T-cell (primary cell): ENCODE data around the gene MYO1C. TPM values are rescaled to one million over a fixed set of nuclear protein-coding genes. Genes with fewer than 3 reads are reported as not detected.
A peak's percentile ranks its signal among the peaks of the same experiment; 100 is the strongest.

ENCODE experiments used
- ATAC-seq, 4 experiments: fragments of 200-7000 bp in 3 of 4; fragments of 150-1000 bp in 1 of 4; cut with Tn5 transposase; replicated peaks in 1 of 4; 1 replicate in 3 of 4; 2 replicates in 1 of 4; pipeline ENCODE4 v1.10.0; 2021; ENCODE audit warnings: moderate library complexity in 3 of 4, mild to moderate bottlenecking in 2 of 4, moderate number of reproducible peaks in 1 of 4
- CTCF ChIA-PET, 2 donors: fragments of 300-600 bp; sonication (Branson Sonifier 250); formaldehyde crosslinking; loops; one replicate each; lab custom pipeline; 2022; ENCODE audit warnings: antibody characterized with exemption in 2 of 2; lab: Charles Lee
- POLR2A ChIA-PET, 2 donors: fragments of 300-600 bp; sonication (Branson Sonifier 250); formaldehyde crosslinking; loops; one replicate each; lab custom pipeline; 2022; ENCODE audit warnings: antibody characterized with exemption in 2 of 2; lab: Charles Lee
- DNase-seq, 35 experiments: peaks; one replicate each; pipeline versions ENCODE4 v3.0.0 to v3.0.0-alpha.2; 2013 to 2023
- H3K27ac ChIP-seq: one replicate; pipeline ENCODE4 v1.5.1; 2013; ENCODE audit warnings: low read length
- H3K27me3 ChIP-seq, 2 experiments: replicated peaks in 1 of 2; 1 replicate in 1 of 2; 2 replicates in 1 of 2; pipeline versions ENCODE4 v1.6.1 to v1.7.0; 2013; ENCODE audit warnings: low read length in 1 of 2, mixed read lengths in 1 of 2; ENCODE audit not compliant: control insufficient read depth in 2 of 2, insufficient read depth in 2 of 2; ENCODE audit errors: extremely low read depth in 1 of 2
- H3K36me3 ChIP-seq, 2 donors: 1 replicate in 1 of 2; 2 replicates in 1 of 2; pipeline versions ENCODE4 v1.6.1 to v1.7.0; 2013; ENCODE audit warnings: low read length in 1 of 2; ENCODE audit not compliant: control insufficient read depth in 2 of 2, insufficient read depth in 1 of 2; ENCODE audit errors: extremely low read depth in 1 of 2
- H3K4me1 ChIP-seq, 2 experiments: 1 replicate in 1 of 2; 2 replicates in 1 of 2; pipeline versions ENCODE4 v1.6.1 to v1.7.0; 2013; ENCODE audit warnings: low read length in 2 of 2, mixed read lengths in 1 of 2; ENCODE audit not compliant: insufficient read depth in 2 of 2, control insufficient read depth in 1 of 2; ENCODE audit errors: extremely low read depth in 1 of 2
- H3K4me3 ChIP-seq, 2 donors: 1 replicate in 1 of 2; 2 replicates in 1 of 2; pipeline versions ENCODE4 v1.5.1 to v1.7.0; 2013; ENCODE audit warnings: mild to moderate bottlenecking in 2 of 2, low read length in 1 of 2, moderate library complexity in 1 of 2; ENCODE audit not compliant: control insufficient read depth in 1 of 2; ENCODE audit errors: extremely low read depth in 1 of 2
- H3K9me3 ChIP-seq: 2 replicates; pipeline ENCODE4 v1.7.0; 2013
- H3K27ac Mint-ChIP-seq, 2 donors: one replicate each; pipeline ENCODE4 v1.8.0; 2020 to 2021; ENCODE audit warnings: mild to moderate bottlenecking in 2 of 2, mixed read lengths in 2 of 2
- H3K27me3 Mint-ChIP-seq, 2 donors: one replicate each; pipeline ENCODE4 v1.8.0; 2021 to 2022; ENCODE audit warnings: mixed read lengths in 2 of 2
- H3K36me3 Mint-ChIP-seq: one replicate; pipeline ENCODE4 v1.8.0; 2021; ENCODE audit warnings: mixed read lengths
- H3K4me1 Mint-ChIP-seq, 3 donors: one replicate each; pipeline ENCODE4 v1.8.0; 2020 to 2022; ENCODE audit warnings: mixed read lengths in 3 of 3, mild to moderate bottlenecking in 1 of 3
- H3K4me3 Mint-ChIP-seq, 3 donors: one replicate each; pipeline ENCODE4 v1.8.0; 2020 to 2022; ENCODE audit warnings: mild to moderate bottlenecking in 3 of 3, mixed read lengths in 3 of 3, moderate library complexity in 3 of 3
- H3K9me3 Mint-ChIP-seq, 3 donors: one replicate each; pipeline ENCODE4 v1.8.0; 2020 to 2022; ENCODE audit warnings: mixed read lengths in 3 of 3
- WGBS: methylation state at CpG from one replicate; pipeline ENCODE4 v1.1.5; 2013; ENCODE audit warnings: missing lambda C conversion rate; ENCODE audit not compliant: insufficient coverage; 5-methylcytosine and 5-hydroxymethylcytosine counted together
- total RNA-seq, 35 experiments: library from RNA in 6 of 35; stranded (reverse) in 6 of 35; fragments of 120-200 nt in 1 of 35; gene quantifications; one replicate each; pipeline versions ENCODE4 v1.2.1 to v1.2.4 and lab custom pipeline; 2013 to 2026

MYO1C gene
- total RNA-seq, 5 donors from 2014 or later (not counting 1 experiment from before 2014, with no cell fraction given), result 18.0 to 41.5 (median 31.2) TPM

DNA sequence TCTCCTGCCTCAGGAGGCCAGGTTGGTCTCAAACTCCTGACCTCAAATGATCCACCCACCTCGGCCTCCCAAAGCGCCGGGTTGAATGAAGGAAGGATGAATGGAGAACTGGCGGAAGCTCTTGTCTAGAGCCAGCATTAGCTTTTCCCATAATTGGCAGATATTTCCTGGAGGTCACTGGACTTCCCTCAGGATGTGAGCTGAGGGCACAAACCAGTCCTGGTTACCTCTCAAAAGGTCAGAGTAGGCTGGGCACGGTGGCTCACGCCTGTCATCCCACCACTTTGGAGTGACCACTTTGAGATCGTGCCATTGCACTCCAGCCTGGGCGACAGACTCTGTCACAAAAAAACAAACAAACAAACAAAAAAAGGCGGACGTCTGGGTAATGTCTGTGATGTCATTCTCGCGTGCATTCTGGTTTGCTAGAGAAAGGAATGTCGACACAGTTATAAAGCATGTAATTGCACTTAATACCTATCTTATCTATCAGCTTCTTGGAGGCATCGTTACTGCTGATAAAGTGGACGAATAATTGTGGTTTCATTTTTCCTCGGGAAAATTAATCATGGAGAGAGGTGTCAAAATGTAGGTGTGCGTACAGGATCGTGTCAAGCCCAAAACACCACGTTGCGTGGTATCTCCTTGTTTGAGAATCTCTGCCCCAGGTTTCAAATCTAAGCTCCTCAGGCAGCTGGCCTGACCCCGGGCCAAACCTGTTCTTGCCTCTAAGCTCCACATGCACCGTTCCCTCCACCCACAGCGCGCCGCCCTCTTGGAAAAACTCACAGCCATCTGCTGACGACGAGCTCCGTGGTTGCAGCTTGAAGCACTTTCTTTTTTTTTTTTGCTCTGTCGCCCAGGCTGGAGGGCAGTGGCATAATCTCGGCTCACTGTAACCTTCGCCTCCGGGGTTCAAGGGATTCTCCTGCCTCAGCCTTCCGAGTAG, 30.0 kb downstream of the MYO1C start:
- Histone ChIP-seq H3K4me3 (no peak overlapping the region), H3K9me3 (no peaks in the 10 kb centered on the region), H3K36me3 (no peaks in the 10 kb centered on the region), H3K27ac (no peak overlapping the region), H3K27me3 (peaks cover 0 to 16% of the 10 kb centered on the region in 2 experiments), H3K4me1 (peaks cover 15 to 41% of the 10 kb centered on the region in 2 experiments)
- POLR2A ChIA-PET, result interaction anchor here in 1 of 2 donors (0.6 kb wide), 1 partner anchor 60 kb away, joined by 5 read pairs; no protein-coding TSS in a partner anchor
- peak overlapping the region; percentile 79 to 89 for H3K27ac Mint-ChIP-seq
- CTCF ChIA-PET, result interaction anchor here in 1 of 2 donors (0.6 to 1.5 kb wide), 3 partner anchors 97 to 627 kb away, joined by 3 to 6 read pairs (median 3); no protein-coding TSS in a partner anchor
- 57% methylated on average over 14 of the region's 33 CpGs for WGBS
- no peaks in the 10 kb centered on the region for H3K36me3 Mint-ChIP-seq
- no peak for DNase-seq
- peak overlapping the region; percentile 55 to 85 (median 61) for H3K4me3 Mint-ChIP-seq
- H3K4me1 Mint-ChIP-seq, result peaks cover 30 to 40% (median 35%) of the 10 kb centered on the region in 3 donors
- H3K9me3 Mint-ChIP-seq, result no peaks in the 10 kb centered on the region
- ATAC-seq, result no peak
- no peaks in the 10 kb centered on the region for H3K27me3 Mint-ChIP-seq

DNA sequence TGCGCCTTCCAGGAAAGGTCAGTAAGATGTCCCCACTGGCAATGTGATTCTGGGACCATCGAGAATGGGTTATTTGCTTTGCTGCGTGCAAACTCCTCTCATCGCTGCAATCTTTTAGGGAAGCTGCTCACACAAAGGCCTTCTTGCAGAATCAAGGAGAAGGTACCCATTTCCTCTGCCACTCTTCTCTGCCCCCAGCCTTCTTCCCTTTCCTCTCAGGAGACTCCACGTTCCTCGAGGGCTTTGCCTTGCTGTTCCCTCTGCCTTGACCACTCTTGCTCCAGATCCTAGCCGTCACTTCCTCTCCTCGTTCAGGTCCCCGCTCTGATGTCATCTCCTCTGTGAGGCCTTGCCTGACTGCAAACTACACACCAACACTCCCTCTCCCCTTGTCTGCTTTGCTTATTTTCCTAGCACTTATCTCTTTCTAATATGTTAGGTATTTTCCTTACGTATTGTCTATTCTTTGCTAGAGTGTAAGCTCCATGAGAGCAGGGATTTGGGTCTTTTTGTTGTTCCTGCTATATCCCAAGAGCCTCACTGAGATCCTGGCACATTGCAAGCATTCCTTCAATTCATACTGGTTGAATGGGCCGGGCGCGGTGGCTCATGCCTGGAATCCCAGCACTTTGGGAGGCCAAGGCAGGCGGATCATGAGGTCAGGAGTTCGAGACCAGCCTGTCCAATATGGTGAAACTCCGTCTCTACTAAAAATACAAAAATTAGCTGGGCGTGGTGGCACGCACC, 31.1 kb downstream of the MYO1C start:
- Histone ChIP-seq H3K27me3 (peaks cover 0 to 21% of the 10 kb centered on the region in 2 experiments), H3K4me1 (peaks cover 15 to 48% of the 10 kb centered on the region in 2 experiments), H3K9me3 (no peaks in the 10 kb centered on the region), H3K4me3 (no peak overlapping the region), H3K36me3 (no peaks in the 10 kb centered on the region), H3K27ac (no peak overlapping the region)
- DNase-seq, result no peak
- peaks cover 37 to 44% (median 40%) of the 10 kb centered on the region in 3 donors for H3K4me1 Mint-ChIP-seq
- no peak for ATAC-seq
- POLR2A ChIA-PET, result no interaction called here
- no peaks in the 10 kb centered on the region for H3K9me3 Mint-ChIP-seq
- H3K4me3 Mint-ChIP-seq, result peak overlapping the region in 1 of 3 donors; percentile 85
- CTCF ChIA-PET, result no interaction called here
- H3K27me3 Mint-ChIP-seq, result no peaks in the 10 kb centered on the region
- H3K27ac Mint-ChIP-seq, result no peak overlapping the region
- WGBS, result 74% methylated on average over 14 of the region's 18 CpGs
- H3K36me3 Mint-ChIP-seq, result no peaks in the 10 kb centered on the region

DNA sequence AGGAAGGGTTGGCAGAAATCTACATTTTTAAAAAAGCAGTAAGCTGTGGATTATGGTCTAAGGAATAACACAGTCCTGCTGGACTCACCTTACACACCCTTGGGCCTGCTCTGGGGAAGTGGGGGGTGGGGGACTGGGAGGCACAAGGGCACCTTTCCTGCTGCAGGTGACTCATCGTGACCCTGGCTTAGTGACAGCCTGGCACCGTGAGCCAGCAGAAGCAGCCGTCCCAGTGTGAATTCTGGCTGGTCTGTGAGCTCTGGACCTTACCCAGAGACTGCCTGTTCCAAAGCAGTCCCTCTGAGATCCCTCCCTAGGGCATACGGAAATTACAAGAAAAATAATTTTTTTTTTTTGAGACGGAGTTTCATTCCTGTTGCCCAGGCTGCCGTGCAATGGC, 32.3 kb downstream of the MYO1C start:
- CTCF ChIA-PET, result interaction anchor here (0.6 to 0.8 kb wide), 4 partner anchors 95 to 200 kb away, joined by 3 to 4 read pairs (median 4); no protein-coding TSS in a partner anchor
- H3K27ac Mint-ChIP-seq, result no peak overlapping the region
- no peaks in the 10 kb centered on the region for H3K9me3 ChIP-seq
- ATAC-seq, result no peak
- no peaks in the 10 kb centered on the region for H3K36me3 ChIP-seq
- no peaks in the 10 kb centered on the region for H3K9me3 Mint-ChIP-seq
- WGBS, result 48% methylated on average over 6 of the region's 6 CpGs
- POLR2A ChIA-PET, result no interaction called here
- no peak overlapping the region for H3K4me3 Mint-ChIP-seq
- peaks cover 15 to 52% of the 10 kb centered on the region in 2 experiments for H3K4me1 ChIP-seq
- no peaks in the 10 kb centered on the region for H3K27me3 Mint-ChIP-seq
- no peaks in the 10 kb centered on the region for H3K36me3 Mint-ChIP-seq
- DNase-seq, result no peak
- H3K4me3 ChIP-seq, result no peak overlapping the region
- H3K27ac ChIP-seq, result no peak overlapping the region
- peaks cover 40 to 46% (median 42%) of the 10 kb centered on the region in 3 donors for H3K4me1 Mint-ChIP-seq
- peaks cover 0 to 21% of the 10 kb centered on the region in 2 experiments for H3K27me3 ChIP-seq

DNA sequence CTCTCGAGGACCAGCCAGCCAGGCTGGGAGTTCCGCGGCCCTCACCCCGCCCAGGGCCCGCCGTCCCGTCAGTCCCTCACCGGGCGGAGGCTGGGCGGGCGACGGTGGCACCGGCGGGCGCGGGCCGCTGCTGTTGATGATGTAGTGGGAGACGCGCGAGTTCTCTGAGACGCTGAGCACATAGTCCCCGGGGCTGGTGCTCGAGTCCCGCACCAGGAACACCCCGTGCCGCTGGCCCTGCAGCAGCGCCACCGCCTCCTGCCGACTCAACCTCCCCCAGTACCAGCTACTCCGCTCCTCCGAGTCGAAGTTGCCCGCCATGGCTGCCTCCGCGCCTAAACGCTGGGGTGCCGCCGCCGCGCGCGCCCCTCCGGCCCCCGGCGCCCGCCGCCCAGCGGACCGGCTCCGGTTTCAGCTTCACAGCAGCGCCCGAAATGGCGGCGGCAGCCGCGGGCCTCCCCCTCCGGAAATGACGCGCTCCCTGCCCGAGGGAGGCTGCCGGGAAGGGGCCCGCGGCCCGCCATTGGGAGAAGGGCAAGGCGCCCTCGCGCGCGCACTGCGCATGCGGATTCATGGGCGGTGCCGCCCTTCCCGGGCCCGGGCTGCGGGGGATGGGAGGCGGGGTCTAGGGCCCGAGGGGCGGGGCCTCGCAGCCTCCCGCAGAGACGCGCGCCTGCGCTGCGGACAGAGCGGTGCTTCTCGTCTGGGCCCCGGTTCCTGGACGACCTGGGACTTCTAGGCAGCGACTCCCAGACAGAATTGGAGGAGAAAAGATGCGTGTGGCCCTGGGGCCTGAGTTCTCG, 36.5 kb downstream of the MYO1C start, which contains the start of gene CRK:
TSS of gene CRK (minus strand) at position 436 of the 803 bp plus-strand sequence. CDS start at position 321, 115 bp downstream.
- Mint-ChIP-seq H3K4me1 (peaks cover 49 to 51% (median 51%) of the 10 kb centered on the region in 3 donors), H3K27ac (peak within 1 kb of the TSS; percentile 79 to 94), H3K9me3 (no peaks in the 10 kb centered on the region), H3K27me3 (no peaks in the 10 kb centered on the region), H3K4me3 (peak within 1 kb of the TSS; percentile 86 to 89 (median 87)), H3K36me3 (peaks cover 5% of the 10 kb centered on the region)
- DNase-seq (peak; percentile 93 to 100 (median 97)), ATAC-seq (peak; percentile 92 to 98 (median 96))
- POLR2A ChIA-PET, result interaction anchor here in 1 of 2 donors (0.6 kb wide), 2 partner anchors 56 to 95 kb away, joined by 3 to 10 read pairs; no protein-coding TSS in a partner anchor
- 0% methylated on average over 87 of the region's 93 CpGs for WGBS
- Histone ChIP-seq H3K9me3 (no peaks in the 10 kb centered on the region), H3K27me3 (peaks cover 0 to 16% of the 10 kb centered on the region in 2 experiments), H3K27ac (peak within 1 kb of the TSS; percentile 78), H3K36me3 (peaks cover 0 to 2% of the 10 kb centered on the region in 2 donors), H3K4me1 (peaks cover 6 to 54% of the 10 kb centered on the region in 2 experiments), H3K4me3 (peak within 1 kb of the TSS; percentile 80 to 86)
- CTCF ChIA-PET, result interaction anchor here in 1 of 2 donors (1.2 kb wide), 1 partner anchor 94 kb away, joined by 3 read pairs; no protein-coding TSS in a partner anchor

DNA sequence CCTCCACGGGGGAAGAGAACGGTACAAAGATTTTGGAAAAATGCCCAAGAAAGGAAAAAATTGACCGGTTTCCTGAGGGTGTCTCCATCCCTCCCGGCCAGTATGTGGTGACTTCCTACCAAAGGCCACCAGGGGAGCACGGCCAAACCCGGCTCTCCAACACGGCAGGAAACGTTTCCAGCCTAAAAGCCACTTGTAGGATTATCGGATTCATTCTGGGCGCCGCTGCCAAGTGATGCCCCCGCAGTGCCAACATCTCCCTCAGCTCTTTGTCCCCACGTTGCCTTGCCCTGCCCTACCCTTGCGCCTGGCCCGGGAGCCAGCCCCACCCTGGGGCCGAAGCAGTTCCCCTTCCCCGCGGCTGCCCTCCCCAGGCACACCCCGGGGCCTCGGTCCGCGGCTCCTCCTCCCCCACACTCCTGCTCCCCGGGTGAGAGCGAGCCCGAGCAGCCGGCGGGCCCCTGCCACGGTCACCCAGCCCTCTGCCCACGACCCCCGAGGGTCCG, 37.1 kb downstream of the MYO1C start:
- H3K27ac Mint-ChIP-seq, result peak overlapping the region; percentile 75 to 79
- Histone ChIP-seq H3K27ac (peak overlapping the region; percentile 78), H3K4me1 (peaks cover 6 to 49% of the 10 kb centered on the region in 2 experiments), H3K9me3 (no peaks in the 10 kb centered on the region), H3K36me3 (peaks cover 0 to 2% of the 10 kb centered on the region in 2 donors), H3K4me3 (peak overlapping the region; percentile 80 to 86), H3K27me3 (peaks cover 0 to 15% of the 10 kb centered on the region in 2 experiments)
- H3K36me3 Mint-ChIP-seq, result peaks cover 5% of the 10 kb centered on the region
- H3K27me3 Mint-ChIP-seq, result no peaks in the 10 kb centered on the region
- WGBS, result 0% methylated on average over 28 of the region's 31 CpGs
- peak overlapping the region; percentile 86 to 89 (median 87) for H3K4me3 Mint-ChIP-seq
- peaks cover 49 to 53% (median 49%) of the 10 kb centered on the region in 3 donors for H3K4me1 Mint-ChIP-seq
- ChIA-PET POLR2A (interaction anchor here in 1 of 2 donors (0.6 kb wide), 2 partner anchors 56 to 94 kb away, joined by 3 to 10 read pairs; no protein-coding TSS in a partner anchor), CTCF (interaction anchor here in 1 of 2 donors (1.2 kb wide), 1 partner anchor 93 kb away, joined by 3 read pairs; no protein-coding TSS in a partner anchor)
- ATAC-seq (peak; percentile 1 to 11 (median 6)), DNase-seq (peak in 19 of 35 experiments; percentile 5 to 52 (median 16))
- no peaks in the 10 kb centered on the region for H3K9me3 Mint-ChIP-seq
